H9 (cell line): ENCODE measurements around the gene COG2. TPM values are rescaled to one million over a fixed set of nuclear protein-coding genes. Genes with fewer than 3 reads are reported as not detected.

Experiments used
- DNase-seq: peaks from one replicate; pipeline ENCODE4 v3.0.0-alpha.2; 2017
- H2AFZ ChIP-seq: one replicate; pipeline ENCODE4 v1.6.1; 2013; ENCODE audit warnings: mild to moderate bottlenecking, low read length, control low read depth, moderate library complexity
- H2AK5ac ChIP-seq: 2 replicates; pipeline ENCODE4 v1.6.1; 2013; ENCODE audit warnings: low read length, control low read depth, mixed read lengths; ENCODE audit not compliant: insufficient read length
- H2BK120ac ChIP-seq: one replicate; pipeline ENCODE4 v1.6.1; 2013; ENCODE audit warnings: low read depth, mild to moderate bottlenecking, low read length, control low read depth, inconsistent platforms; ENCODE audit not compliant: poor library complexity, severe bottlenecking
- H2BK12ac ChIP-seq: 2 replicates; pipeline ENCODE4 v1.6.1; 2013; ENCODE audit warnings: low read length, control low read depth, mixed read lengths, low read depth; ENCODE audit not compliant: insufficient read length
- H2BK15ac ChIP-seq: 2 replicates; pipeline ENCODE4 v1.6.1; 2013; ENCODE audit warnings: low read depth, low read length, control low read depth
- H2BK20ac ChIP-seq: one replicate; pipeline ENCODE4 v1.6.1; 2013; ENCODE audit warnings: low read depth, mild to moderate bottlenecking, low read length, control low read depth, inconsistent platforms; ENCODE audit not compliant: poor library complexity, severe bottlenecking
- H2BK5ac ChIP-seq: 2 replicates; pipeline ENCODE4 v1.6.1; 2013; ENCODE audit warnings: low read length, control low read depth, mixed read lengths; ENCODE audit not compliant: insufficient read length
- H3K14ac ChIP-seq: 2 replicates; pipeline ENCODE4 v1.6.1; 2013; ENCODE audit warnings: low read length, control low read depth; ENCODE audit not compliant: insufficient read depth
- H3K18ac ChIP-seq: 2 replicates; pipeline ENCODE4 v1.6.1; 2013; ENCODE audit warnings: low read depth, mild to moderate bottlenecking, mixed read lengths, low read length, control low read depth; ENCODE audit not compliant: insufficient read length
- H3K23ac ChIP-seq: 2 replicates; pipeline ENCODE4 v1.6.1; 2013; ENCODE audit warnings: low read length, control low read depth, mixed read lengths, low read depth; ENCODE audit not compliant: insufficient read length
- H3K23me2 ChIP-seq: 2 replicates; pipeline ENCODE4 v1.6.1; 2013; ENCODE audit warnings: low read depth, mild to moderate bottlenecking, mixed read lengths, low read length, control low read depth; ENCODE audit not compliant: insufficient read length, poor library complexity, severe bottlenecking
- H3K27ac ChIP-seq: 2 replicates; pipeline ENCODE4 v1.5.1; 2013; ENCODE audit warnings: low read length, control low read depth, mixed read lengths, low read depth; ENCODE audit not compliant: insufficient read length
- H3K27me3 ChIP-seq: 2 replicates; pipeline ENCODE4 v1.6.1; 2013; ENCODE audit warnings: low read length, control low read depth, inconsistent platforms; ENCODE audit not compliant: insufficient read depth
- H3K4ac ChIP-seq: 2 replicates; pipeline ENCODE4 v1.6.1; 2013; ENCODE audit warnings: low read depth, mild to moderate bottlenecking, control low read depth, inconsistent platforms, low read length, moderate library complexity
- H3K4me1 ChIP-seq: 2 replicates; pipeline ENCODE4 v1.6.1; 2013; ENCODE audit warnings: low read length, control low read depth, inconsistent platforms; ENCODE audit not compliant: insufficient read depth
- H3K4me2 ChIP-seq: 2 replicates; pipeline ENCODE4 v1.6.1; 2013; ENCODE audit warnings: low read length, control low read depth, mixed read lengths; ENCODE audit not compliant: insufficient read length, insufficient read depth
- H3K56ac ChIP-seq: 2 replicates; pipeline ENCODE4 v1.6.1; 2013; ENCODE audit warnings: low read depth, mild to moderate bottlenecking, mixed read lengths, low read length, control low read depth; ENCODE audit not compliant: insufficient read length
- H3K79me1 ChIP-seq: 2 replicates; pipeline ENCODE4 v1.6.1; 2013; ENCODE audit warnings: low read depth, mild to moderate bottlenecking, moderate library complexity, low read length, control low read depth, inconsistent platforms; ENCODE audit not compliant: insufficient read depth, poor library complexity, severe bottlenecking
- H3K79me2 ChIP-seq: 2 replicates; pipeline ENCODE4 v1.6.1; 2013; ENCODE audit warnings: low read length, control low read depth, inconsistent platforms; ENCODE audit not compliant: insufficient read depth
- H3K9ac ChIP-seq: 2 replicates; pipeline ENCODE4 v1.6.1; 2013; ENCODE audit warnings: low read length, control low read depth, mixed read lengths; ENCODE audit not compliant: insufficient read length; ENCODE audit errors: extremely low read depth
- H3K9me3 ChIP-seq: one replicate; pipeline ENCODE4 v1.6.1; 2013; ENCODE audit warnings: low read depth, low read length, inconsistent platforms; ENCODE audit not compliant: control insufficient read depth
- H3T11ph ChIP-seq: one replicate; pipeline ENCODE4 v1.6.1; 2013; ENCODE audit warnings: mild to moderate bottlenecking, low read length, control low read depth, inconsistent platforms
- H4K20me1 ChIP-seq: one replicate; pipeline ENCODE4 v1.6.1; 2013; ENCODE audit not compliant: control insufficient read depth, insufficient read length, insufficient read depth
- H4K5ac ChIP-seq: 2 replicates; pipeline ENCODE4 v1.6.1; 2013; ENCODE audit warnings: low read depth, mild to moderate bottlenecking, mixed read lengths, low read length, control low read depth; ENCODE audit not compliant: insufficient read length
- H4K8ac ChIP-seq: replicated peaks from 2 replicates; pipeline ENCODE4 v1.6.1; 2013; ENCODE audit warnings: low read length, control low read depth, mixed read lengths, low read depth; ENCODE audit not compliant: insufficient read length
- H4K91ac ChIP-seq: 2 replicates; pipeline ENCODE4 v1.6.1; 2013; ENCODE audit warnings: low read depth, mild to moderate bottlenecking, moderate library complexity, mixed read lengths, low read length, control low read depth; ENCODE audit not compliant: insufficient read length
- H3K27ac Mint-ChIP-seq, 3 experiments: 2 replicates in 2 of 3; 3 replicates in 1 of 3; pipeline ENCODE4 v1.8.0; 2020 to 2021; ENCODE audit warnings: mixed read lengths in 3 of 3, mild to moderate bottlenecking in 1 of 3, moderate library complexity in 1 of 3
- H3K27me3 Mint-ChIP-seq: 2 replicates; pipeline ENCODE4 v1.8.0; 2021; ENCODE audit warnings: low read depth, mild to moderate bottlenecking, moderate library complexity, mixed read lengths
- H3K36me3 Mint-ChIP-seq, 3 experiments: 2 replicates in 2 of 3; 3 replicates in 1 of 3; pipeline ENCODE4 v1.8.0; 2020 to 2021; ENCODE audit warnings: low read depth in 3 of 3, mixed read lengths in 3 of 3; ENCODE audit not compliant: insufficient read depth in 1 of 3
- H3K4me1 Mint-ChIP-seq, 2 experiments: 2 replicates each; pipeline ENCODE4 v1.8.0; 2020; ENCODE audit warnings: mixed read lengths in 2 of 2
- H3K4me3 Mint-ChIP-seq, 2 experiments: 2 replicates in 1 of 2; 3 replicates in 1 of 2; pipeline ENCODE4 v1.8.0; 2020 to 2021; ENCODE audit warnings: mild to moderate bottlenecking in 2 of 2, mixed read lengths in 2 of 2, moderate library complexity in 1 of 2
- H3K9me3 Mint-ChIP-seq, 2 experiments: 2 replicates in 1 of 2; 3 replicates in 1 of 2; pipeline ENCODE4 v1.8.0; 2020; ENCODE audit warnings: mild to moderate bottlenecking in 2 of 2, mixed read lengths in 2 of 2, moderate library complexity in 1 of 2
- CTCF ChIP-seq: fragments of 200-600 bp; sonication (generic); conservative IDR thresholded peaks from 3 replicates; pipeline ENCODE4 v1.8.0; 2021; ENCODE audit warnings: antibody characterized with exemption, mild to moderate bottlenecking
- WGBS: extraction: QIAGEN DNeasy Blood & Tissue Kit; methylation state at CpG from one replicate; pipeline ENCODE4 v1.1.7; 2013; ENCODE audit warnings: missing lambda C conversion rate, low lambda C conversion rate, mixed read lengths; ENCODE audit not compliant: insufficient read length; ENCODE audit errors: extremely low coverage; 5-methylcytosine and 5-hydroxymethylcytosine counted together
- total RNA-seq: library from RNA; stranded (reverse); gene quantifications from 2 replicates; pipeline ENCODE4 v1.2.1, GENCODE V29; 2021

The COG2 gene
- total RNA-seq, 1 experiment from 2014 or later = 42.2 TPM

GRCh38 chr1:230700132-230700531 is 57.9 kb downstream of the COG2 start:
- no peak overlapping the region for H3K14ac ChIP-seq
- no peak overlapping the region for H3T11ph ChIP-seq
- no peak overlapping the region for H2BK15ac ChIP-seq
- H3K27me3 ChIP-seq = no peaks in the 10 kb centered on the region
- Mint-ChIP-seq H3K36me3 (0 out of 7 replicates have a peak, but pooled peaks cover 0 to 2% (median 0%) of the 10 kb centered on the region in 3 experiments), H3K4me3 (no peak overlapping the region), H3K4me1 (peaks cover 4 to 11% of the 10 kb centered on the region in 2 experiments; a peak in 2 of 4 replicates), H3K27ac (no peak overlapping the region), H3K9me3 (no peaks in the 10 kb centered on the region), H3K27me3 (peaks cover 22% of the 10 kb centered on the region)
- H3K23me2 ChIP-seq = no peaks in the 10 kb centered on the region
- H3K4me1 ChIP-seq = no peaks in the 10 kb centered on the region
- no peak overlapping the region for H3K4ac ChIP-seq
- no peak for DNase-seq
- H2AFZ ChIP-seq = no peak overlapping the region
- H3K56ac ChIP-seq = no peak overlapping the region
- H2BK20ac ChIP-seq = no peak overlapping the region
- no peak overlapping the region for H2BK120ac ChIP-seq
- H3K9ac ChIP-seq = no peak overlapping the region
- TF ChIP-seq CTCF = no peak
- H3K27ac ChIP-seq = no peak overlapping the region
- H3K4me2 ChIP-seq = no peak overlapping the region
- H4K20me1 ChIP-seq = no peaks in the 10 kb centered on the region
- no peak overlapping the region for H2AK5ac ChIP-seq
- H2BK12ac ChIP-seq = no peak overlapping the region
- H4K91ac ChIP-seq = no peak overlapping the region
- H2BK5ac ChIP-seq = no peak overlapping the region
- H3K79me1 ChIP-seq = no peaks in the 10 kb centered on the region
- no peaks in the 10 kb centered on the region for H3K79me2 ChIP-seq
- H3K18ac ChIP-seq = no peak overlapping the region
- no CpG with 5 or more reads among the region's 4 CpGs for WGBS
- H4K8ac ChIP-seq = no peak overlapping the region
- no peak overlapping the region for H4K5ac ChIP-seq
- H3K23ac ChIP-seq = no peak overlapping the region
- no peaks in the 10 kb centered on the region for H3K9me3 ChIP-seq
